Measurements from ENCODE around the gene SLC16A4. TPM values are rescaled to one million over a fixed set of nuclear protein-coding genes. Genes with fewer than 3 reads are reported as not detected.

The SLC16A4 gene
- total and polyA plus RNA-seq, 12 donors = 1.3 to 3.5 (median 2.4) TPM

DNA sequence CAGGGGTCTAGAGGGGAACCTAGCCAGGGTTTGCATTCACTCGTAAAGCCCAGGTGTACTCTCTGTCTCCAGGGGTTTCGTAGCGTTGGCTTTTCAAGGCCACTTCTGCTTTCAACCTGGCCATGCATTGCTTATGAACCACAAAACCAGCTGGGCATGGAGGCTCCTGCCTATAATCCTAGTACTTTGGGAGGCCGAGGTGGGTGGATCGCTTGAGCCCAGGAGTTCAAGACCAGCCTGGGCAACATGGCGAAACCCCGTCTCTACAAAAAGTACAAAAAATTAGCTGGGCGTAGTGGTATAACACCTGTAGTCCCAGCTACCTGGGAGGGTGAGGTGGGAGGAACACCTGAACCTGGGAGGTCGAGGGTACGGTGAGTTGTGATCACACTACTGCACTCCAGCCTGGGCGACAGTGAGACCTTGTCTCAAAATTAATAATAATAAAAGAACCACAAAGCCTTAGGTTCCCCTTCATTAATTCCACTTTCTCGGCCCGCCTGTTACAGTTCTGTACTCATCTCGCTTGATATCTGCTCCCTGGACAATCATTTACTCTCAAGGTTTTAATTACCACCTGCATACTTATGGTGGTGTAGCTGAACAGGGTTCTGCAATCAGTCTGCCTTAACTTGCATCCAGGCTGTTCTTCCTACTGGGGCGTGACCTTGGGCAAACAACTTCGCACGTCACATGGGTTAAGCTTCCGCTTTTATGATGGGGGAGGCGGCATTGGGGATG lies 6.1 kb downstream of the SLC16A4 start:
- intact Hi-C loops (cut with DNase I) = loop anchor here in 1 of 10 donors (5.0 kb wide), 1 partner anchor 42 kb away; no protein-coding TSS in a partner anchor
- 96 to 97% methylated on average over 19 of the region's 19 CpGs for WGBS, 2 donors
- H3K4me1 ChIP-seq = peaks cover 0 to 36% (median 13%) of the 10 kb centered on the region in 9 donors
- DNase-seq (no peak), ATAC-seq (no peak)
- no peak overlapping the region for H3K4me3 ChIP-seq
- no peaks in the 10 kb centered on the region for H3K9me3 ChIP-seq
- H3K27ac ChIP-seq = peak overlapping the region in 4 of 10 donors; percentile 40 to 76 (median 67)
- H3K36me3 ChIP-seq = peaks cover 0 to 57% (median 4%) of the 10 kb centered on the region in 9 donors
- no peaks in the 10 kb centered on the region for H3K27me3 ChIP-seq
- TF ChIP-seq, protein P1, sequence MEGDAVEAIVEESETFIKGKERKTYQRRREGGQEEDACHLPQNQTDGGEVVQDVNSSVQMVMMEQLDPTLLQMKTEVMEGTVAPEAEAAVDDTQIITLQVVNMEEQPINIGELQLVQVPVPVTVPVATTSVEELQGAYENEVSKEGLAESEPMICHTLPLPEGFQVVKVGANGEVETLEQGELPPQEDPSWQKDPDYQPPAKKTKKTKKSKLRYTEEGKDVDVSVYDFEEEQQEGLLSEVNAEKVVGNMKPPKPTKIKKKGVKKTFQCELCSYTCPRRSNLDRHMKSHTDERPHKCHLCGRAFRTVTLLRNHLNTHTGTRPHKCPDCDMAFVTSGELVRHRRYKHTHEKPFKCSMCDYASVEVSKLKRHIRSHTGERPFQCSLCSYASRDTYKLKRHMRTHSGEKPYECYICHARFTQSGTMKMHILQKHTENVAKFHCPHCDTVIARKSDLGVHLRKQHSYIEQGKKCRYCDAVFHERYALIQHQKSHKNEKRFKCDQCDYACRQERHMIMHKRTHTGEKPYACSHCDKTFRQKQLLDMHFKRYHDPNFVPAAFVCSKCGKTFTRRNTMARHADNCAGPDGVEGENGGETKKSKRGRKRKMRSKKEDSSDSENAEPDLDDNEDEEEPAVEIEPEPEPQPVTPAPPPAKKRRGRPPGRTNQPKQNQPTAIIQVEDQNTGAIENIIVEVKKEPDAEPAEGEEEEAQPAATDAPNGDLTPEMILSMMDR (IDR thresholded peaks at IDR 0.05) = no peak

DNA sequence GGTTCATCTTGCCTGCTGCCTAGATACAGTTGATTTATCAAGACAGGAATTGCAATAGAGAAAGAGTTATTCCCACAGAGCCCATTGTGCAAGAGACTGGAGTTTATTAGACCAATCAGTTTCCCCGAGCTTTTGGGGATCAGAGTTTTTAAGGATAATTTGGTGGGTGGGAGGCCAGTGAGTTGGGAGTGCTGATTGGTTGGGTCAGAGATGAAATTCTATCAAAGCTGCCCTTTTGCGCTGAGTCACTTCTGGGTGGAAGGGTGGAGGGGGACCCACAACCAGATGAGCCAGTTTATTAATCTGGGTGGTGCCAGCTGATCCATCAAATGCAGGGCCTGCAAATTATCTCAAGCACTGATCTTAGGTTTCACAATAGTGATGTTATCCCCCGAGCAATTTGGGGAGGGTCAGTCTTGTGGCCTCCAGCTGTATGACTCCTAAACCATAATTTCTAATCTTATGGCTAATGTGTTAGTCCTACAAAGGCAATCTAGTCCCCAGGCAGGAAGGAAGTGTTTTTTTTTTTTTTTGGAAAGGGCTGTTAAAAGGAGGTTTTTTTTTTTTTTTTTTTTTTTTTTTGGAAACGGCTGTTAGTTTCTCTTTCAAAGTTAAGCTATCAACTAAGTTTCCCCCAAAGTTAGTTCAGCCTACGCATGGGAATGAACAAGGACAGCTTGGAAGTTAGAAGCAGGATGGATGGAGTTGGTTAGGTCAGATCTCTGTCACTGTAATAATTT lies 7.4 kb downstream of the SLC16A4 start:
- H3K4me1 ChIP-seq = peaks cover 0 to 36% (median 7%) of the 10 kb centered on the region in 9 donors
- intact Hi-C loops (cut with DNase I) = no loop called here
- no peaks in the 10 kb centered on the region for H3K9me3 ChIP-seq
- DNase-seq (no peak), ATAC-seq (peak in 5 of 8 donors; percentile 16 to 52 (median 50))
- TF ChIP-seq, protein P1 (IDR thresholded peaks at IDR 0.05) = no peak
- H3K4me3 ChIP-seq = peak overlapping the region in 4 of 10 donors; percentile 2 to 26 (median 20)
- WGBS, 2 donors = 58 to 60% methylated on average over 5 of the region's 5 CpGs
- H3K36me3 ChIP-seq = peaks cover 0 to 63% (median 5%) of the 10 kb centered on the region in 9 donors
- H3K27me3 ChIP-seq = no peaks in the 10 kb centered on the region
- H3K27ac ChIP-seq = peak overlapping the region in 7 of 10 donors; percentile 40 to 76 (median 65)

DNA sequence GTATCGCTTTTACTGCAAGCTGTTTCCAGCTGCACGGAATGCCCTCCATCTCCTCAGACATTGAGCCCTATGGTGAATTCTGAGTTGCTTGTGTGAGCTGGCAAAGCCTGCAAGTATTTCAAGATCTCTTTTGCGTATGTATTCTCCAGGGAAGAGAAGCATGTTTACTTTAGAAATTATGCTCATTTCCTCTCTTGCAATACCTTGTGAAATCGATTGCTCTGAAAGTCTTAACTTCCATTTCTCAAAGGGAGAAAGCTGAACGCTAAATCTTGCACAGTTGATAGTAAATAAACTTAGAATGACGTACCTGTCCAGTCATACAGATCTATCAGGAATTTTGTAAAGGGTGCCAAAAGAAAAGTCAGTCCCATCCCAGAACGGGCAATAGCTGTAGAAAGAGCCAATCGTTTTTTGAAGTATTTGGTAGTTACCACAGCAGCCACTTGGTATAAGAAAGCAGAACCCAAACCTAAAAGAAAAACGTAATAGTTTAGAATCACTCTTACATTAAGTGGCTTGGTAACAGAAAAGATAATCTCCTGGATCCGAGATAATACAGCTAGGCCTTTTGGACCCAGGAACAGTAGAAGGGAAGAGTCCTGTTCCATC lies 10.0 kb downstream of the SLC16A4 start:
- peak in 1 of 8 donors; percentile 61 for ATAC-seq
- H3K36me3 ChIP-seq = peaks cover 0 to 66% (median 23%) of the 10 kb centered on the region in 9 donors
- H3K27me3 ChIP-seq = no peaks in the 10 kb centered on the region
- no peaks in the 10 kb centered on the region for H3K9me3 ChIP-seq
- DNase-seq = no peak
- no peak overlapping the region for H3K4me3 ChIP-seq
- 60 to 65% methylated on average over 10 of the region's 10 CpGs for WGBS, 2 donors
- peaks cover 0 to 36% (median 7%) of the 10 kb centered on the region in 9 donors for H3K4me1 ChIP-seq
- peak overlapping the region in 6 of 10 donors; percentile 8 to 72 (median 36) for H3K27ac ChIP-seq
- TF ChIP-seq, protein P1 (IDR thresholded peaks at IDR 0.05) = no peak
- intact Hi-C loops (cut with DNase I) = no loop called here

DNA sequence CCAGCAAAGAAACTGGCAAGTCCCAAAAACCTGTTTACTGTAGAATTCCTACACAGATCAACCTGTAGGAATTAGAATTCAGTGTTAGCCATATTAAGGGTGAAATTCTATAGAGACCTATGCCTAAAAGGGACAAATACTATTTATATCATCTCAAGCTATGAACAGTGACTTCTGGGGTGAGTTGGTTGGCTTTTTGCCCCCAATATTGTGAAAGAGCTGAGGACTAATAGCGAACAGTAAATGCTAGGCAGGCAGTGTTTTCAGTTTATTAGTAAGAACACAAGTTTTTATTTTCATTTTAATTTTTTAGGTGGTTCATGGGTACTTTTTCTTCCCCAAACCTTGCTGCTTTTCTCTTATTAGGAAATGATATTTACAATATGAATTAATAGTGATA lies 15.3 kb downstream of the SLC16A4 start:
- H3K27ac ChIP-seq = no peak overlapping the region
- no peak for ATAC-seq
- intact Hi-C loops (cut with DNase I) = no loop called here
- 97 to 98% methylated on average over 1 of the region's 1 CpG for WGBS, 2 donors
- H3K9me3 ChIP-seq = no peaks in the 10 kb centered on the region
- H3K27me3 ChIP-seq = no peaks in the 10 kb centered on the region
- peaks cover 0 to 98% (median 33%) of the 10 kb centered on the region in 9 donors for H3K36me3 ChIP-seq
- TF ChIP-seq, protein P1 (IDR thresholded peaks at IDR 0.05) = no peak
- no peak overlapping the region for H3K4me3 ChIP-seq
- H3K4me1 ChIP-seq = peaks cover 0 to 8% (median 0%) of the 10 kb centered on the region in 9 donors
- DNase-seq = no peak
